Tibial nerve (tissue), 4 donors: ENCODE measurements around the gene TBRG1. TPM values are rescaled to one million over a fixed set of nuclear protein-coding genes. Genes with fewer than 3 reads are reported as not detected.

Experiments used
- DNase-seq, 2 donors: peaks; one replicate each; pipeline ENCODE4 v3.0.0-alpha.2; 2019; ENCODE audit warnings: low spot score in 2 of 2
- H3K27ac ChIP-seq, 4 donors: fragments of 200-600 bp; sonication (generic) in 3 of 4; one replicate each; pipeline ENCODE4 v1.5.1; 2017 to 2019; ENCODE audit warnings: mild to moderate bottlenecking in 1 of 4
- H3K27me3 ChIP-seq, 2 donors: fragments of 200-600 bp; sonication (generic) in 1 of 2; one replicate each; pipeline versions ENCODE4 v1.5.1 to v1.6.0; 2017 to 2019
- H3K36me3 ChIP-seq, 3 donors: fragments of 200-600 bp; sonication (generic); one replicate each; pipeline ENCODE4 v1.5.1; 2018 to 2019
- H3K4me1 ChIP-seq, 4 donors: fragments of 200-600 bp; sonication (generic) in 3 of 4; one replicate each; pipeline ENCODE4 v1.5.1; 2017 to 2019
- H3K4me3 ChIP-seq, 4 donors: fragments of 200-600 bp; sonication (generic) in 3 of 4; one replicate each; pipeline ENCODE4 v1.5.1; 2017 to 2019; ENCODE audit warnings: mild to moderate bottlenecking in 1 of 4, moderate library complexity in 1 of 4
- H3K9me3 ChIP-seq, 4 donors: fragments of 200-600 bp; sonication (generic) in 3 of 4; one replicate each; pipeline ENCODE4 v1.5.1; 2017 to 2019
- CTCF ChIP-seq, 5 experiments: fragments of 200-600 bp in 3 of 5; fragments of 450-650 bp in 2 of 5; sonication (generic) in 3 of 5; IDR thresholded peaks; one replicate each; pipeline ENCODE4 v1.5.1; 2016 to 2019; ENCODE audit warnings: antibody characterized with exemption in 5 of 5, mild to moderate bottlenecking in 3 of 5, moderate library complexity in 2 of 5
- EP300 ChIP-seq, 2 donors: sonication (generic); formaldehyde crosslinking; IDR thresholded peaks; one replicate each; pipeline ENCODE4 v1.6.1; 2017; ENCODE audit warnings: antibody characterized with exemption in 2 of 2, mild to moderate bottlenecking in 1 of 2
- POLR2A ChIP-seq, 2 donors: fragments of 450-650 bp; IDR thresholded peaks; one replicate each; pipeline ENCODE4 v1.6.1; 2017; ENCODE audit warnings: antibody characterized with exemption in 2 of 2, mild to moderate bottlenecking in 2 of 2, moderate library complexity in 2 of 2
- WGBS, 2 donors: methylation state at CpG; one replicate each; pipeline ENCODE4 v1.1.5; 2018; 5-methylcytosine and 5-hydroxymethylcytosine counted together
- total RNA-seq, 4 donors: library from RNA; depleted of rRNA; stranded (reverse); fragments of >200 nt; gene quantifications; one replicate each; pipeline ENCODE4 v1.1.0, GENCODE V29; 2016

TBRG1 gene
- total RNA-seq, 4 donors from 2014 or later: 32.7 to 45.4 (median 36.4) TPM

- no peak for DNase-seq
- TF ChIP-seq POLR2A (IDR thresholded peaks at IDR 0.05): no peak
- TF ChIP-seq EP300 (IDR thresholded peaks at IDR 0.05): no peak
- 76 to 77% methylated on average over 1 of the region's 1 CpG for WGBS, 2 donors
- H3K4me3 ChIP-seq: no peak overlapping the region
- H3K9me3 ChIP-seq: no peaks in the 10 kb centered on the region
- H3K36me3 ChIP-seq: peaks cover 0 to 58% (median 0%) of the 10 kb centered on the region in 3 donors
- no peak overlapping the region for H3K27ac ChIP-seq
- H3K4me1 ChIP-seq: no peaks in the 10 kb centered on the region
- no peaks in the 10 kb centered on the region for H3K27me3 ChIP-seq
Measured at GRCh38 chr11:124639186-124639585, 16.5 kb downstream of the TBRG1 start.

GRCh38 chr11:124640666-124641065 is 18.0 kb downstream of the TBRG1 start:
- Histone ChIP-seq H3K9me3 (no peaks in the 10 kb centered on the region), H3K36me3 (peaks cover 0 to 44% (median 0%) of the 10 kb centered on the region in 3 donors), H3K4me3 (no peak overlapping the region), H3K4me1 (peaks cover 0 to 6% (median 0%) of the 10 kb centered on the region in 4 donors), H3K27me3 (no peaks in the 10 kb centered on the region), H3K27ac (no peak overlapping the region)
- TF ChIP-seq EP300 (IDR thresholded peaks at IDR 0.05): no peak
- no peak for TF ChIP-seq CTCF (IDR thresholded peaks at IDR 0.05)
- TF ChIP-seq POLR2A (IDR thresholded peaks at IDR 0.05): no peak
- no peak for DNase-seq
- WGBS, 2 donors: 75 to 81% methylated on average over 5 of the region's 5 CpGs

- no peak overlapping the region for H3K27ac ChIP-seq
Measured at GRCh38 chr11:124642628-124643027, 20.0 kb downstream of the TBRG1 start.

GRCh38 chr11:124643042-124643604 is 20.5 kb downstream of the TBRG1 start:
- DNase-seq: no peak
- 81 to 86% methylated on average over 10 of the region's 10 CpGs for WGBS, 2 donors
- Histone ChIP-seq H3K4me3 (no peak overlapping the region), H3K9me3 (no peaks in the 10 kb centered on the region), H3K4me1 (peaks cover 0 to 6% (median 0%) of the 10 kb centered on the region in 4 donors), H3K27me3 (no peaks in the 10 kb centered on the region), H3K36me3 (peaks cover 0 to 25% (median 0%) of the 10 kb centered on the region in 3 donors), H3K27ac (no peak overlapping the region)
- TF ChIP-seq CTCF (IDR thresholded peaks at IDR 0.05) (no peak), EP300 (IDR thresholded peaks at IDR 0.05) (no peak), POLR2A (IDR thresholded peaks at IDR 0.05) (no peak)

More at GRCh38 chr11:124642628-124643027, 20.0 kb downstream of the TBRG1 start:
- H3K36me3 ChIP-seq: peaks cover 0 to 25% (median 0%) of the 10 kb centered on the region in 3 donors
- H3K27me3 ChIP-seq: no peaks in the 10 kb centered on the region
- no peaks in the 10 kb centered on the region for H3K9me3 ChIP-seq
- DNase-seq: no peak
- peaks cover 0 to 6% (median 0%) of the 10 kb centered on the region in 4 donors for H3K4me1 ChIP-seq
- WGBS, 2 donors: 86 to 90% methylated on average over 3 of the region's 3 CpGs
- H3K4me3 ChIP-seq: no peak overlapping the region
- TF ChIP-seq POLR2A (IDR thresholded peaks at IDR 0.05): no peak
- TF ChIP-seq EP300 (IDR thresholded peaks at IDR 0.05): no peak
- TF ChIP-seq CTCF (IDR thresholded peaks at IDR 0.05): no peak

- Histone ChIP-seq H3K9me3 (no peaks in the 10 kb centered on the region), H3K27me3 (no peaks in the 10 kb centered on the region), H3K4me1 (peaks cover 0 to 6% (median 0%) of the 10 kb centered on the region in 4 donors), H3K36me3 (peaks cover 0 to 20% (median 0%) of the 10 kb centered on the region in 3 donors), H3K27ac (no peak overlapping the region), H3K4me3 (no peak overlapping the region)
- TF ChIP-seq POLR2A (IDR thresholded peaks at IDR 0.05) (no peak), EP300 (IDR thresholded peaks at IDR 0.05) (no peak)
- DNase-seq: no peak
- WGBS, 2 donors: 32% methylated on average over 3 of the region's 3 CpGs
Measured at GRCh38 chr11:124643605-124644425, 21.2 kb downstream of the TBRG1 start.
